Measurements from ENCODE around the gene C13orf46.

C13orf46 gene

DNA sequence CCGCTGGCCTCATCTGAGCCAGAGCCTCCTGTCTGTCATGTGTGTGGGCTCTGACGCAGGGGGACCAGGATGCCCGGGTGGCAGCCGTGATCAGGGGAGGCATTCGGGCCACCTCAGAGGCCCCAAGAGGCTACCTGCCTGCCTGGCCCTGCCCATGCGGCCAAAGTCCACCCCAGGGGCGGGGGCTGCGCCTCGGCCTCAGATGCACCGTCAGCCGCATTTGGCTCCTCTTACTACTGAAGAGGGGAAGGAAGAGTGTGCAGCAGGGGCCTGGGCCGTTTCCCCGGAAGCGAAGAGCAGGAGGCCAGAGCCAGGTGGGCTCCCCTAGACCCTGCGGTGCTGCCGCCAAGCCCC lies 34.0 kb downstream of the C13orf46 start:
- DNase-seq (ENCODE audit: low read depth in 1 of 2, low spot score in 1 of 2): no peak

DNA sequence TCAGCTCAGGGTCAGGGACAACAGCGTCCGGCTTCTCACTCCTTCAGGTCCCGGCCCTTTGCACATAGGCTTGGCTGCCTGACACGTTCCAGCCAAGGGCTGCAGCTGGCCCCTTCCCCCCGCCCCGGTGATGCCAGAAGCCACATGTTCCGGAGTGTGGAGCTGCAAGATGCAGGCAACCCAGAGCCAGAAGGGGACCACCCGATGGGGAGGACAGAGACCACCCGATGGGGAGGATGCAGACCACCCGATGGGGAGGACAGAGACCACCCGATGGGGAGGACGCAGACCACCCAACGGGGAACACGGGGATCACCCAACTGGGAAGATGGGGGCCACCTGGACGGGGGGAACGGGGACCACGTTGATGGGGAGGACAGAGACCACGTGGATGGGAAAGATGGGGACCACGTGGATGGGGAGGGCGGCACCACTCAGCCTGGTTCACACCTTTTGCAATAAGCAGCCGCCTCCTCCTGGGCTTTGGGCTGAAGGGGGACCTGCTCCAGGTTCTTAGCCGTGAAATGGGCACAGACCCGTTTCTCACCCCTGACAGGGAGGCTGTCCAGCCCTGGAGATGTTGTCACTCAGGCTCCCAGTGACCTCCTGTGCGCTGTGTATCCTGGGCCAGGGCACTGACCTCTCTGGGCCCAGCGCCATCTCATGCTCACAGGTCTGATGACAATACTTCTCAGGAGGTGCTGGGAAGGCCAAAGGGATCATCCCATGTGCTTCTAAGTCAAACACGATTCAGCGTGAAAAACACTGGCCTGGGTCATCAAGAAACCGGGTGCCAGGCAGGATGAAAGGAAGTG lies 34.5 kb downstream of the C13orf46 start:
- no peak for DNase-seq (ENCODE audit: low read depth in 1 of 2, low spot score in 1 of 2)

DNA sequence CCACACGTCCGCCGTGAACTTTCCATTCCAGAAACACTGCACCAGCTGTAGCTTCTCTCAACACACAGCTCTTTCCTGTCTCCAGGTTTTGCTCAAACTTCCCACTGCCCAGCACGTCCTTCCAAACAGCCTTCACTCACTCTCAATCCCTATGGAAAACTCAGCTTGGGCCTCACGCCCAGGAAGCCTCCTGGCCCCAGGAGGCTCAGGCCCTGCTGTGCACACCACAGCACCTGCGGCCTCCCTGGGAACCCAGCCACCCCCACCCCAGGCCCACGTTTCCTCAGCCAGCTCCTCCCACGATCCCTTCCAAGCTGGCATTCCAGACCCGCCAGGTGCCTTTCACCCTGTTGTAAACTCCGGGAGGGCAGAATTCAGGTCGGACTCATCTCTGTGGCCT lies 35.2 kb downstream of the C13orf46 start:
- DNase-seq (ENCODE audit: low read depth in 1 of 2, low spot score in 1 of 2): no peak

DNA sequence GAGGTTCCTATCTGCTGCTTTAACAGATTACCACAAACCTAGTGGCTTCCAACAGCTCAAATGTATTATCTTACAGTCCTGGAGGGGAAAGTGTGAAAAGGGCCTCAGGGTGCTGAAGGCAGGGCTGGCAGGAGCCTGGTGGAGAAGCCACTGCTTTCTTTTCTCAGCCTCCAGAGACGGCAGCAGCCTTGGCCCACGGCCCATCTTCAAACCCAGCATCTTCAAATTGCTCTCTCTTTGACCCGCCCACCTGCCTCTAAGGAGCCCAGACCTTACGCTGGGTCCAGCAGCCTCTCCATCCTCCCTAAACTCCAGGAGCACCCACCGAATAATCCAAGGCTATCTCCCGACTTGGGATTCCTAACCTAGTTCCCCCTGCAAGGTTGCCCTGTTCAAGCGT lies 35.6 kb downstream of the C13orf46 start:
- DNase-seq (ENCODE audit: low read depth in 1 of 2, low spot score in 1 of 2): no peak

DNA sequence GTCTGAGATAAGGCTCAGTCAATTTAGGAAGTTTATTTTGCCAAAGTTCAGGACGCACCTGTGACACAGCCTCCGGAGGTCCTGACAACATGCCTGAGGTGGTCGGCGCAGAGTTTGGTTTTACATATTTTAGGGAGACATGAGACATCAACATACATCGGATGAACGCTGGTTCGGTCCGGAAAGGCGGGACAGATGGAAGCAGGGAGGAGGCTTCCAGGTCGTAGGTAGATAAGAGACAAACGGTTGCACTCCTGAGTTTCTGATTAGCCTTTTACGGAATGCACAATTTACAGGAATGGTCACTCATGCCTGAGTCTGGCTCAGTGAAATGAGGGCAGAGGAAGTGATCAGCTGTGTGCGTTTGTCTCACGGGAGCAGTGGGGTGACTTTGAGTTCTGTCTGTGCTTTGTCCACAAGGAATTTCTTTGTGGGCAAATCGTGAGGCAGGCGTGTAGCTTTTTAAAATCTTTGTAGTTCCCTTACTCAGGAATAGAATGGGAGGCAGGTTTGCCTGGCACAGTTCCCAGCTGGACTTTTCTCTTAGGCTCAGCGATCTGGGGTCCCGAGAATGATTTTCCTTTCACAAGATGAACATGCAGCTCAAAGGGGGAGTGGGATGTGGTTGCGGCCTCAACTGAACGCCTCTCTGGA lies 36.2 kb downstream of the C13orf46 start:
- DNase-seq (ENCODE audit: low read depth in 1 of 2, low spot score in 1 of 2): no peak

DNA sequence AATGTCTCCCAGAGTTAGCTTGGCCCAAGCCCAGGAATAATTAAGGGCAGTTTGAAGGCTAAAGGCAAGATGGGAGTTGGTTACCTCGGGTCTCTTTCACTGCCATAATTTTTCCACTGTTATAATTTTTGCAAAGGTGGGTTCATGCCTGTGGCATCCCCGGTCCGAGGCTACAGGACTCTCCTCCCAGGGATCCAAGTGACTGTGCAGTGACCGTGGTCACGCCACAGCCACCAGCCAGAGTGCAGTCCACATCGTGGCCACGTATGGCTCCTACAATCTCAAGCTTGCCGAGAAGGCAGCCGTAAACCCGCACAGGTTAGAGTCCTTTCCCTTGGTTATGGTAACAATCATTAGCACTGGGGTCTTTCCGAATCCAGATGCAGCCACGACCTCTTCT lies 36.8 kb downstream of the C13orf46 start:
- DNase-seq (ENCODE audit: low read depth in 1 of 2, low spot score in 1 of 2): no peak

DNA sequence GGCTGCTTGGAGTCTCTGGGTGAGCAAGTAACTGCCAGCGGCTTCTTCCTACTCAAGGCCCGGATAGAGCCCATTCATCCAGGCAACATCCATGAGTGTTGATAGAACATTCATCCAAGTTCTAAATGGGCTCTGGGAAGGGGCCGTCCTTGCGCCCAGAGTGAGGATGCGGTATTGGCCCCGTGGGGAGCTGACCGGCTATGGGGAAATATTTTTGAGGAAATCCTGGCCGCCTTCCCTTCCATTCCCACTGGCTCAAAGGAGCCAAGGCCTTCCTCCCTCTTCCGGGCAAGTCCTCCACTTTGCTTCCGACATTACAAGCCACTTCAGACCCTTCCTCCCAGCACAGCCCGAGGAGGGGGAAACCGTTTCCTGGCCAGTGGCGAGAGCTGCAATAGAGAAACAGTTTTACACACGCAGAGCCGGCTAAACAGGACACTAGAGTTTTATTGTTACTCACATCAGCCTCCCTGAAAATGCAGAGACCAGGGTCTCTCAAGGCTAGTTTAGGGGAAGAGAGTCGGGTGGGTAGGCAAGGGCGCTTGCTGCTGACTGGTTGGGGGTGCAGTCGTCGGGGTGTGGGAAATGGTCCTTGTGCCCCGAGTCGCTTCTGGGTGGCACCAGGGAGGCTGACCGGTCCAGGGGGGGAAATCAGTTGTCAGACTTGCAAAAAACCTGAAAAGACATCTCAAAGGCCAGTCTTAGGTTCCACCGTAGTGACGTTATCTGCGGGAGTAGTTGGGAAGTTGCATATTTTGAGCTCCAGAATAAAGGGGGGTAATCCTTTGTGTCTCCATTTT lies 37.5 kb downstream of the C13orf46 start:
- DNase-seq (ENCODE audit: low read depth in 1 of 2, low spot score in 1 of 2): no peak

DNA sequence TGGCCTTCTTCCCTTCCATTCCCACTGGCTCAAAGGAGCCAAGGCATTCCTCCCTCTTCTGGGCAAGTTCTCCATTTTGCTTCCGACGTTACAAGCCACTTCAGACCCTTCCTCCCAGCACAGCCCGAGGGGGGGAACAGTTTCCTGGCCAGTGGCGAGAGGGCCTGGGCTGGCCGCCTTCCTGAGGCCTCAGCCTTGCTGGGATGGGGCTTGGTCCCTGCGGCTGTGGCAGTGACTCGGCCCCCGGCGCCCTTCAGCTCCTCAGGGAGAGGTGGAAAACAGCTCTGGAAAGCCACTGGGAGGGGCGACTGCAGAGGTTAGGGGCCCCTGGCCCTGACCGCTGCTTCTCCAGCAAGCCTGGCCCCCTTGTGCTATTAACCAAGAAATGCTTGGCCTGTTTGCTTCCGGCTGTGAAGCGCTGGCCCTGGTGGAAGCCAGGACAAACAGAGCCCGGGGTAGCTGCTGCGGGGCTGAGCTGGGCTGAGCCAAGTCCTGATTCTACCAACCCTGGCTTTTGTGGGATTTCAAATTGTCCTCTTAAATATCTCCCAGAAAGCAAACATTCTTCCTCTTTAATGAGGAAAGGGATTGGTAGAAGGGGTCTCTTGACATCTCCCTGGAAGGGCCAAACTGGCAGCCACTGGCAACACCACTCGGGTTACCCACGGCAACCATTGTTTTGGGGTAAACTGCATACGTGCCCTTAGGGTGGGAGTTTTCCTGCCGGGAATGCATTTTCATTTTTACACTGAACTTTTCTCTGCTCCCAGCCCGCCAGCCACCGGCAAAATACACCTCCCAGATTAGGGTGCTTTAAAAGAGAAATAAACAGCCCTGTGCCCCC lies 38.7 kb downstream of the C13orf46 start:
- no peak for DNase-seq (ENCODE audit: low read depth in 1 of 2, low spot score in 1 of 2)

DNA sequence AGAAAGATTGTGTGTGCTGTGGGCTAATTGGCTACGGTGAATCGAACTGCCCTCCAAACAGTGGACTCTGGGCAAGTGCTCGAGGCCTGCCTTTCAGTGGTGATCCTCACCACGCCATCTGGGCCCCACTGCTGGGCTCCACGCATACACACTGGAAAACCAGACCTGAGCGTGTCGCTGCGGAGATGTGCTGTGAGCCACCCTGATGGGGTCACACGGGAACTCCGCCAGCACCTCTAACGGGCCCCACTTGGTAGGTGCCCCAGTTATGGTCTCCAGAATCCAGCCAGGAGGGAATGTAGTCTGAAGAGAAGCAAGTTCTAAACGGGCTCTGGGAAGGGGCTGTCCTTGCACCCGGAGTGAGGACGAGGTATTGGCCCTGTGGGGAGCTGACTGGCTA lies 39.3 kb downstream of the C13orf46 start:
- no peak for DNase-seq (ENCODE audit: low read depth in 1 of 2, low spot score in 1 of 2)

DNA sequence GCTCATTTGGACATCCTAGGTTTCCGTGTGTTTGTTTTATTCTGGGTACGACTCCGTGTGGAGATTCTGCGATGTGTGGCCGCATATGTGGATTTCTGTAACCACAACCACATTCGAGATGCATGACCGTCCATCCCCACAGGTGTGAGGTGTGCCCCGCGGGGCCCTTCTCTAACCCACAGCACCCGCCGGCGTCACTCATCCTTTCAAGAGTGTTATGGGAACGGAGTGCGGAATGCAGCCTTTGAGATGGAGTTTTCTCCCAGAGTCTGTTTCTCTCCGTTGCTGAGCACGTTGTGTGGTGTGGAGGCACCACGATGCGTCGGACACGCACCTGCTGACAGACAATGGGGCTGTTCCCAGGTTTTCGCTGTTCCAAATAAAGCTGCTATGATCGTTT lies 40.0 kb downstream of the C13orf46 start:
- DNase-seq (ENCODE audit: low read depth in 1 of 2, low spot score in 1 of 2): no peak

DNA sequence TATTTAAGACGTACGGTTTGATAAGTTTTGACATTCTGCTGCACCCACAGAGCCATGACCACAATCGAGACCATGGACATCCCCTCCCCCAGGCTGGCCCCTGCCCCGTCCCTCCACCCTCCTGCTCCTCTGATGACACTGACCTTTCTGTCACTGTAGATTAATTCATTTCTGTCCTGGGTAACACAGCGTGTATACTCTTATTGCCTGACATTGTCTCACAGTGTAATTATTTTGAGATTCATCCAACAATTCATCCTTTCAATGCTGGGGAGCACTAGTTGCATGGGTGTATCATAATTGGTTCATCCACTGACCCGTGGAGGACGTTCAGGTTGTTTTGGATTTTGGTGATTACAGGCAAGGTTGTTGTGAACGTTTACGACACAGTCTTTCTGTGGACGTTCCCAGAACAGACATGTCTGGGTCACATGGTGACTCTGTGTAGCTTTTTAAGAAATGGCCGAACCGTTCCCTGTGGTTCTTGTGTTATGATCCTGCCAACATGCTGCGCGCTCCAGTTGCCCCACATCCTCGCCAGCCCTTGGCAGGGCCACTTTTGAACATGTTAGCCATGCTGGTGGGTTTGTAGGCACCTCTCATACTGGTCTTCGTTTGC lies 41.9 kb downstream of the C13orf46 start:
- DNase-seq (ENCODE audit: low read depth in 1 of 2, low spot score in 1 of 2): no peak

DNA sequence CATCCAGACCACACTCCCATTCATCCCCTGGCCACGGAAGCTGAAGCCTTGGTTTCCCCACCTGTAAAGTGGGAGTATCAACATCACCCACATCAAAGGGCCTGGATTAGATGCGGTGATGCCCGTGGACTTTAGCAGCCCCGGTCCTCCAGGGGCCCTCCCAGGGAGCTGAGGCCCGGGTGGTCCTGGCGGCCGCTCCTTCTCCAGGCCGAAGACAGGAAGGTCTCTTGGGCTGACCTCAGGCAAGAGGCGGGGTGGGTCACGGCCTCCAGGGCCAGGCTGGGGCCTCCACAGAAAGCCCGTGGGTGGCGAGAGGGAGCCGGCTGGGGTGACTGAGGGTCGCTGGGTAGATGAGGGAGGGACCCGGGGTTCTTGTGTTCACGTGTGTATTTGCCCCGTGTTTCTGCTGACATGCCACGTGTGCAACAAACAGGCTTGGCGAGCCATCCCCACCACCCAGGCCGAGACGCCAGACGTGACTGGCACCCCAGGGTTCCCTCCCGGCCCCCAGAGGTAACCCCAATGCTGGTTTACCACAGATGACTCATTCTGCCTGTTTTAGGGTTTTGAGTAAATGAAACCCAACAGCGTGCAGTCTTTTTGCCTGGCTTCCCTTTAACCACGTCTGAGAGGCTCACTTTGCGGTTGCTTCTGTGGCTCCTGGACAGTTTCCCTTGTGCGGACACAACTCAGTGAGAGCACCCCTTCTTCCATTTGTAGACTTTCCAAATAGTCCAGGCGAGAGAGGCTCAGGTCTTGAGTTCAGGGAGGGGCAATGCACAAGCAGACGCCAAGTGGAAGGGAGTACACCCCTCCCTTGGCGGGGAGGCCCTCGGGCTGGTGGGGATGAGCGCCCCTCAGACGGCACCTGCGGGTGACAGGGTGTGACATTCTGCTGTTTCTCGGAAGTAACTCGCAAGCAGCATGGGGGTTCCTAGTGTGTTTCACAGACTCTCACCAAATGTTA lies 42.9 kb downstream of the C13orf46 start:
- peak in 1 of 2 donors; percentile 8 for DNase-seq (ENCODE audit: low read depth in 1 of 2, low spot score in 1 of 2)

DNA sequence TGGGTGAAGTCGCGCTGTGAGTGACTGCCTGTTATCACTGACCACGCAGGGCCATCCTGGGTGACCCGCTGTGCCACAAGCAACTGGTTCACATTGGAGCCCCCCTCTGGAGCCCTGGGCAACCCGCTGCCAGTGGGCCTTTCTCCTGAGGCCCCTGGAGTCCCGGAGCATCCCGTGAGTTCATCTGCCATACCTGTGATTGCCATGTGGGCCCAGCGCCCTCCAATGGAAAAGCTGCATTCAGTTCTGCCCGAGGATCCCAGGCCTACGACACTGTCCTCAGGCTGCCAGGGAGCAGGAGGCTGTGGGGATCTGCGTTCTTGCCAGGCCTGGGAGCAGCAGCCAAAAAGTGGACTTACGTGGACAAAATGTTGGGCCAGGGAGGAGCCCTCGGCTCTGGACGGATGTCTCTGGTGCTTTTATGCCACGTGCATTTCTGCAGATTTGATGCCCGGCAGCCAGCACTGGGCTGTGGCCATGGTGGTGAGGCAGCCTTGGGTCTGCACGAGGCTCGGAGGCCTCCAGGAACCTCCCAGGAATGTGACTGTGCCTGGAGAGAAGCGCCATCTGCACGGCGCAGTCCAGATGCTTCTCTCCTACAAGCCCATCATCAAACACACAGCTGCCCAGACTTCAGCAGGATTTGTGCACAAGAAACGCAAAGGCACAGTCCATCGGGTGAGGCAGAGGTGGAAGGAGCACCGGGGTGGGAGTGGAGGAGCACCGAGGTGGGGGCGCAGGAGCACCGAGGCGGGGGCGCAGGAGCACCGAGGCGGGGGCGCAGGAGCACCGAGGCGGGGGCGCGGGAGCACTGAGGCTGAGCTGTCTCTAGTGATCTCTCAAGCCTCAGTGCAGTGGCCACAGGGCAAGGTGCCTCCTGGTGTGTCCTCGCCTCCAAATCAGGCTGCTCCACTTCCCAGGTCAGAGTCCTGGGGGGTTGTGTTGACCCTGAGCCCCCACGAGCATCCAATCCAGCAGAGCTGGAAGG lies 44.0 kb downstream of the C13orf46 start:
- no peak for DNase-seq (ENCODE audit: low read depth in 1 of 2, low spot score in 1 of 2)

DNA sequence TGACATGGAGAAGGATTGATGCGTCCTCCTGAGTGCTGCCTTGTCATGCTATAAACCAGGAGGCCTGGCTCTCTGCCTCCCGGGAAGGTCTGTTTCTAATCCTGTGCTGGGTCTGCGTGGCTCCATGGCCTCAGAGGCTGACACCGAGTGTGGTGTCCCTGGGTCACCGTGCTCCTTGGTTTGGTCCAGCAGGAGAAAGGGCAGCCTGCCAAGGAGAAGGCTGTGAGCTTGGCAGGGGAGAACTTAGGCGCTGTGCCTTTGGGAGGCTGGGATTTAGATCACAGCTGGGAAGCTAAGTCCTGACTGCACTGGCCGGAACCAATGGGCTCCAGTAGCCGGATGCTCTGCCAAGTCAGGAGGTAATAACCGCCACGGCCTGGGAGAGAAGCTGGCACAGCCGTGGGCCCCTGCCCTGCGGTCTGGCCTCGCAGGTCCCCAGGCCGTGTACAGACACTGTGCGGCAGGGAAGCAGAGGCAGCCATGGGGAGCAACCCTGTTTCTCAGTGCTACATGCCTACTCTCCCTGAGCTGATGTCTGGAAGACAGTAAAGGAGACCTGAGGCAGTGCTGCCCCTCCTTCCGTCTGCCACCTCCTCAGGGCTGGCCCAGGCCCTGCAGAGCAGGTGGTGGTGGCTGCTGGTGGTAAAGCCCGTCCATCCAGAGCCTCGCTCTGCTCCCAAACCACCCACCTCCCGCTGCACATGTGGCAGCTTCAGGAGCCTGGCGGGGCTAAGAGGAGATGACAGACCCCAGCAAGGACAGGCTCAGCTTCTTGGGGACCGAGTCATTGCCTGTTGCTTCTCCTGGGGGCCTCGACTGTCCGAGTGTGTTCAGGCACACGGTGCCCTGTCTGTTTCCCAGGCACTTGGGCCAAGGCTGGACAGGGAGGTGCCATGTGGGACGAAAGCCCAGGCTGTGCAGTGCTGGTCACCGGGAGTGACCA lies 44.9 kb downstream of the C13orf46 start:
- no peak for DNase-seq (ENCODE audit: low read depth in 1 of 2, low spot score in 1 of 2)

DNA sequence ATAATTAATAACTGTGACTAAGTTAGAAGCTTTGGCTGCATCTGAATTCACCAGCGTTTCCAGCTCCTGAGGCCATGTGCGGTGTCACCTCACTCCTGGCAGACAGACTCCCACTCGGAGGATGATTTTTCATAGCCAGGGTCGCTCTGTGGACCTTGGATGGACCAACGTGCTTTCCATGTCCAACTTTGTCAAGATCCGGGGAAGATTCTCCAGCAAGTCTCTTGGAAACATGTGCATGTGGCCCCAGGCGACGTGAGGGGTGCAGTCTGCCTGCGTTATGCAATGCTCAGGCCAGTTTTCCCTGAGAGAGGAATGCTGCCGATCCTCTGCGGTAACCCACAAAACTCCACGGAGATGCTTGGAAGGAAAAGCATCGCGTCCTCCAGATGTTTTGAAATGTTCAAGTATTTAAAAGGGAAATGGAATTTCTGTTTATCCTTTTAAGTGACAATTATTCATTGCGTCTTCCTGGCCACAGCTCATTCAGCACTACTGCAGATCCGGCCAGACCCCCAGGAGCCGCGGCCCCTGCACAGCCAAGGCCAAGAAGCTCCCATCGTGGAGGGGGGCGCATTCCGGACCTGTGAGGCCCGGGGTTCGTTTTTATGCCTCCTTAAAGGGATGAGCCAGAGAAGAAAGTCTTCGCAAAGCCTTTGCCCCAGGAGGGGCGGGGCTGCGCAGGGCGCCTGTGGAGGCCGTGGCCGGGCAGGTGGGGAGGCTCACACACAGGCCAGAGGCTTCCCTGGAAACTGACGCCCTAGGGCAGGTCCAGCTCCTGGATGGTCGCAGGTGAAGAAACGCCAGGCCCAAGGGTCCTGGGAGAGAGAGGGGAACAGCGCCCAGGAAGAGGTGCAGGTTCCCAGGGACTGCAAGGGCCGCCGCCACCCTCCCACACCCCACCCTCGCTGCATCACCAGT lies 46.0 kb downstream of the C13orf46 start:
- no peak for DNase-seq (ENCODE audit: low read depth in 1 of 2, low spot score in 1 of 2)

DNA sequence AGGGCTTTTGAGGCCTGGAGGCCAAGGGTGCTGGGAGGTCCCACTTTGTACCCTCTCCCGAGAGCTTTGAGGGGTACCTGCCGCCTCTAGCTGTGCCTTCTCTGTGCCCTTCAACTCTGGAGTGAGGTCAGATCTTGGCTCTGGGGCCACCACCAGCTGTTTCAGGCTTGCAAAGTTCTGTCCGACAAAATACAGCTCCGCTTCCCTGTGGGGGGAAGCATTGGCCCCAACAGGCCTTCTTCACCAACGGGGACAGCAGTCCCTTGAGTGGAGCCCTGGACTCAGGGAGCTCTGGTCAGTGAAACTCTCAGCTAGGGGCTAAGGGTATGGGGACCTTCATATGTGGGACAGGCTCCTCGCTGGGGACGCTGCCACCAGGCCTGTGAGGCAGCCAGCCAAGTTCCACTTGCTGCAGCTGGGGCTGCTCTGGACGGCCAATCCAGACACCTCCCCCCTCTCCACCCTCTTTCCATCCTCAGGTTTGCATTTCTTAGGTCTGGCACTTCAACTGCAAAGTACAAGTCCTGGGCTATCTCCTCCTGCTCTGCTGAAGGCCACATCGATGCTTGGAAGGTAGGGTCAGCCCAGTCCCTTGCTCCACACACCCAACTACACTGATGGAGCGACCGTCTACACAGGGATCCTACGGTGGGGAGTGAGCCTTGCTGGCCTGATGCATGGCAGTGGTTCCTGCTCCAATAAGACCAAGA lies 46.8 kb downstream of the C13orf46 start:
- DNase-seq (ENCODE audit: low read depth in 1 of 2, low spot score in 1 of 2): no peak
